ENCODE data around the gene PLLP. TPM values are rescaled to one million over a fixed set of nuclear protein-coding genes. Genes with fewer than 3 reads are reported as not detected.
A peak's percentile ranks its signal among the peaks of the same experiment; 100 is the strongest.

The PLLP gene
- total and polyA plus RNA-seq, 9 of the 15 experiments (the other 6 are each of a cell fraction or from before 2014, with no cell fraction given) = 0.09 to 0.96 (median 0.27) TPM

- TF ChIP-seq PHF20 (IDR thresholded peaks at IDR 0.05; ENCODE audit: partially characterized antibody) (no peak), ZNF655 (CRISPR knock-in tag; IDR thresholded peaks at IDR 0.05) (no peak)
These were observed 55.4 kb downstream of the PLLP start (continued) for GRCh38 chr16:57229079-57229478.

DNA sequence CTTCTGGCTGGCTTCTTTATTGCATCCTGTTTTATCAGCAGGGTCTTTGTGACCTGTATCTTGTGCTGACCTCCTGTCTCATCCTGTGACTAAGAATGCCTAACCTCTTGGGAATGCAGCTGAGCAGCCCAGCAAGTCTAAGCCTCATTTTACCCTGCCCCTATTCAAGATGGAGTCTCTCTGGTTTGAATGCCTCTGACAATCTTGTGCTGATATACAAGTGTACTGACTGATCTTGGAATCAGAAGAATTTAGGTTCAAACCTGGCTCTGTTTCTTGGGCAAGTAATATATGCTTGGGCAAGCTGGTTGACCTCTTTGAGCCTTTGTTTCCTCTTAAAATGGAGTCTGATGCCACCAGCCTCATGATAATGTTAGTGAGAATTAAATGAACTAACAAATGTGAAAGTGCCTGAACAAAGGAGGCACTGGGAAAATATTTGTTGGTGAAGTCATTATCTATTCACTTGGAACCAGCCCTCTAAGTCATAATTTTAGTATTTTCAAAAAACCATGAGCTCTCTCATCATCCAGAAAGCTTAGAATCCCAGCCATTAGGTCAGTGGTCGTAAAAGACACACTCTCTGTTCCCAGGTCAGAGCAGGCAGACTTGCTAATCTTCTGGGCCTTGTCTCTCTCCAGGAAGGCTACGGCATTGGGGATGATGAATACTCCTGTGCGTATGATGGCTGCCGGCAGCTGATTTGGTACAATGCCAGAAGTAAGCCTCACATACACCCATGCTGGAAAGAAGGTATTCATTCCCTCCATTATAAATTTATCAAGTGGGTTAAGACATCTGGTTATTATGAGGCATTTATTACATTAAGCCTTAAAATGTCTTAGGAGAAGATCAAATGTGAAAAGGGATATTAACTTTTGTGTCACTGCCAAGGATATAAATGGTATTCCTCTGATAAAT lies 57.5 kb downstream of the PLLP start:
- Histone ChIP-seq H3K79me2 (ENCODE audit: control insufficient read depth, insufficient read depth, low read length) (no peaks in the 10 kb centered on the region), H4K20me1 (replicated peaks; ENCODE audit: control insufficient read depth, insufficient read depth, low read length) (no peaks in the 10 kb centered on the region), H3K27me3 (ENCODE audit: control insufficient read depth in 2 of 2, insufficient read depth in 2 of 2, low read length in 2 of 2) (no peaks in the 10 kb centered on the region), H3K9me1 (ENCODE audit: control insufficient read depth, insufficient read depth, low read length) (no peaks in the 10 kb centered on the region), H3K4me2 (ENCODE audit: insufficient read depth, low read length) (no peak overlapping the region), H3K9me3 (replicated peaks; ENCODE audit: control insufficient read depth, insufficient read depth, low read depth, low read length) (no peaks in the 10 kb centered on the region), H2AFZ (ENCODE audit: low read depth, low read length) (no peak overlapping the region), H3K4me1 (replicated peaks in 1 of 2; ENCODE audit: control insufficient read depth in 2 of 2, insufficient read depth in 2 of 2, low read length in 2 of 2) (no peaks in the 10 kb centered on the region), H3K4me3 (no peak overlapping the region), H3K9ac (ENCODE audit: insufficient read depth in 1 of 2, low read depth in 2 of 2, low read length in 2 of 2) (no peak overlapping the region), H3K27ac (ENCODE audit: extremely low read depth, low read depth, low read length) (no peak overlapping the region), H3K36me3 (ENCODE audit: control insufficient read depth, insufficient read depth, low read length) (peaks cover 86% of the 10 kb centered on the region)
- in situ Hi-C loops (cut with MboI) (no loop called here), intact Hi-C loops (cut with micrococcal nuclease) (no loop called here)
- POLR2A ChIA-PET = interaction anchor here (1.7 kb wide), 1 partner anchor 15 kb away, joined by 5 read pairs; no protein-coding TSS in a partner anchor
- TF ChIP-seq DMBX1 (CRISPR knock-in tag; IDR thresholded peaks at IDR 0.05; ENCODE audit: borderline replicate concordance) (peak; percentile 61; the same call in 1 of the 2 replicates), CBFB (CRISPR knock-in tag; IDR thresholded peaks at IDR 0.05) (no peak), PTTG1 (tag; IDR thresholded peaks at IDR 0.05; ENCODE audit: low read depth) (peak; percentile 28; the same call in 1 of the 2 replicates), SMAD4 (CRISPR knock-in tag; conservative IDR thresholded peaks at IDR 0.05) (0 out of 2 replicates have a peak, but pooled peaks have one; percentile 32), ZBTB9 (CRISPR knock-in tag; IDR thresholded peaks at IDR 0.05) (no peak), ZNF589 (CRISPR knock-in tag; IDR thresholded peaks at IDR 0.05; ENCODE audit: low read depth) (0 out of 2 replicates have a peak, but pooled peaks have one; percentile 30), NFYB (IDR thresholded peaks at IDR 0.05; ENCODE audit: extremely low read depth, insufficient read length) (no peak), POLR3A (IDR thresholded peaks at IDR 0.05; ENCODE audit: borderline replicate concordance, extremely low read depth, insufficient read depth, insufficient read length) (no peak), NR4A1 (CRISPR knock-in tag; IDR thresholded peaks at IDR 0.05) (no peak), NR4A1 (tag; IDR thresholded peaks at IDR 0.05) (peak; percentile 67; the same call in 1 of the 2 replicates)
- TF ChIP-seq, protein P1, sequence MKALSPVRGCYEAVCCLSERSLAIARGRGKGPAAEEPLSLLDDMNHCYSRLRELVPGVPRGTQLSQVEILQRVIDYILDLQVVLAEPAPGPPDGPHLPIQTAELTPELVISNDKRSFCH (CRISPR knock-in tag; IDR thresholded peaks at IDR 0.05) = no peak
- TF ChIP-seq, protein P1 (tag; IDR thresholded peaks at IDR 0.05) = 0 out of 2 replicates have a peak, but pooled peaks have one; percentile 42
- FAIRE-seq = no peak
- no peak for DNase-seq (ENCODE audit: extremely low read depth in 1 of 4, low spot score in 3 of 4)
- CTCF ChIA-PET (ENCODE audit: low intra/inter-chr PET ratio) = no interaction called here
- 98% methylated on average over 4 of the region's 4 CpGs for WGBS (ENCODE audit: insufficient coverage, low coverage, missing lambda C conversion rate)
- ATAC-seq = no peak
- BruUV-seq (replicated peaks) = no TSS peak

All from K562 (cell line).